HG02870 (cell line): ENCODE measurements around the gene B3GNT2.
"Not testable (repeated sequence)": the region's sequence is repeated elsewhere in the genome, so short reads cannot be mapped to it uniquely, and the experiment has no call there.

Source experiments
- ATAC-seq: cut with Tn5 transposase; IDR thresholded peaks from one replicate; pipeline ENCODE4 v1.9.1; 2021; ENCODE audit warnings: mild to moderate bottlenecking, moderate library complexity; ENCODE audit not compliant: unreplicated experiment

Gene B3GNT2

DNA sequence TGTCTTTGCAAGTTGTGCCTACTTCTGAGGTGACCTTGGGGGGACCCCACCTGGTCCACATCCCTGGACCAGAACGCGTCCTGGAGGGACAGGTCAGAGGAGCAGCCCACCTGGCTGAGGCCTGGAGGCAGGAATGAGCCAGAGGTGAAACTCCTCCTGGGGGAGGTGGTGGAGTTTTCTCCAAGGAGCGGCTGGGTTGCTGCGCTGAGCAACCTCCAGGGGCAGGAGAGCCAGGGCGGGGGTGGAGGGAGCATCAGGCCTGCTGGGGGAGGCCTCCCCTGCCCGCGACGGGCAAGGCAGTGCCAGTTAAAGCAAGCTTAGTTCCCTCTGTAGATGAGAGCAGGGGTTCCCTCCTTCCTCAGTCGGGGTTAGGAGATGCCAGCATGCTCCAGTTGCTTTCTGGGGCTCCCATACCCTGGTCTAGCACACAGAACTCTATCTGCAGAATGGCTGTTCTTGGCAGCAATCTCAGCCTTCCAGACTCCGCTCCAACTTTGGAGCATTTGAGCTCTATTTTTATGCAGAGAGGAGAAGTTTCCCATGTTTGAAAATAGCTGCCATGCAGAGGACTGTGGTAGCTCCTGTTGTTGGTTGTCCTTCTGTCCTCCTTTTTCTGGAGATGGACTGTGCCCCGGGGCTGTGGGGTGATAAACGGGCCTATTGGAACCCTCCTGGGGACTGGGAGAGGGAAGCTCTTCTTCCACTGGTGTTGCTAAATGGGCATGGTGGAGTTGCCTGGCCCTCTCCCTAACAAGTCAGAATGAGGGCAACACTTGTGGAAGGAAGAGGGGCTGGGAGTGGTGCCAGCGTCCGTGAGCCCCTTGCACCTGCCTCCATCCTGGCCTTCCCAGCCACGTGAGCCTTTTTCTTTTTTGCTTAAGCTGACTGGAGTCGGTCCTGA is 39.1 kb downstream of the B3GNT2 start:
- ATAC-seq: no peak

DNA sequence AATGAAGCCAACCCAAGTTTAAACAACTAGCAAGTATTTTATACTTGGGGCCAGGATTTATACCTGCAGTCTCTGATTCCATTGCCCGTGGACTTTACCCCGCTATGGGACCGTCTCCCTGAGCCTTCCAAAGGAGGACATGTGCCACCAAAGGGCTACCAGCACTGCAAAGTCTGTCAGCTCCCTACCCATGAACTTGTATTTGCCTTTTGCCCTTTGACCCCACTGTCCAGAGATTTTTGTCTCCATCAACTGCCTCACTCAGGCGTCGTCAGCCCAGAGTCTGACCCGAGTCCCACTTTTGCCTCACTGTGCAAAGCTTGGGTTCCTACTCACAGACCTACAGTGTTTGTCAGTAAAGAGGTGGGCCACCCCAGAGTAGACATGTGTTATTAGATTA is 40.6 kb downstream of the B3GNT2 start:
- no peak for ATAC-seq

DNA sequence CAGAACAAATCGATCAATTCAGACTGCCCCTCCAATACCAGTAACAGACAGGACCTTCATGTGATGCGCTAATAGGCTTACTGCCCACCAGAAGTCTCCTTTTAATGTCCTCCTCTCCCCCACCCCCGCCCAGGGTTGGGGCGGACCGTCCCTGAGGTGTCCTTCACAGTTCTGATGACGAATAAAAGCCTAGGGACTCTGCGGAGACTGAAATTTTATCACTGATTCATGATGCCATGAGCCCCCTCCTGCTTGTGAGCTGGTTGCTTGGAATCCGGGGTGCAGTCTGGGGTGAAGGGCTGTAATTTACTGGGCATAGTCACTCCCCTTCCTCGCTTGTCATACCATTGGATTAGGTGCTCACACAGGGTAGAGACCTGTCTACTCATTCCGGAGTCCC is 42.3 kb downstream of the B3GNT2 start:
- no peak for ATAC-seq

DNA sequence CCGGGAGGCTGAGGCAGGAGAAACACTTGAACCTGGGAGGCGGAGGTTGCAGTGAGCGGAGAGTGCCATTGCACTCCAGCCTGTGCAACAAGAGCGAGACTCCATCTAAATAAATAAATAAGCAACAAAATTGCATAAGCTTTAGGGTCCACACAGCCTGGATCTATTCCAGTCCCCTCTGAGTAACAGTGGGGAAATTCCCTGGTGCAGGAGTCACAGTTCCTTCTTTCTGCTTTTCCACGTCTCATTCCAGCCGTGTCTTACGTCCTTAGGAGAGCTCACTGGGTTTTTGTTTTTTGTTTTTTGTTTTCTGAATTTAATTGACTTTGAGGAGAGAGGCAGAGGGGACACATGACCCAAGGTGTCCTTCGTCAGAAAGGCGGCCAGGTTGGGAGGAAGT is 44.6 kb downstream of the B3GNT2 start:
- no peak for ATAC-seq

DNA sequence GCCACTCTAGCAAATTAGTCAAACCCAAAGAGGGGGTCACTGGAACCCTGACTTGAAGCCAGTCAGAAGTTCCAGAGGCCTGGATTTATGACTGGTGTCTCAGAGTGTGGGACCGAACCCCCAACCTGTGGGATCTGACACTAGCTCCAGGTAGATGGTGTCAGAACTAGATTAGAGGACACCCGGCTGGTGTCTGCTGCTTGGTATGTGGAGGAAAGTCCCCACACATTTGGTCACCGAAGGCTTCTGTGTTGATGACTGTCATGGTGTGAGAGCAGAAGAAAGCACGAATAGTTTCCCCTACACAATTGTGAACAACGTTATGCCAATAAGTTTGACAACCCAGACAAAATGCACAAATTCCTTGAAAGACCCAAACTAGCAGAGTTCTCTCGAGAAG is 48.1 kb downstream of the B3GNT2 start:
- no peak for ATAC-seq

DNA sequence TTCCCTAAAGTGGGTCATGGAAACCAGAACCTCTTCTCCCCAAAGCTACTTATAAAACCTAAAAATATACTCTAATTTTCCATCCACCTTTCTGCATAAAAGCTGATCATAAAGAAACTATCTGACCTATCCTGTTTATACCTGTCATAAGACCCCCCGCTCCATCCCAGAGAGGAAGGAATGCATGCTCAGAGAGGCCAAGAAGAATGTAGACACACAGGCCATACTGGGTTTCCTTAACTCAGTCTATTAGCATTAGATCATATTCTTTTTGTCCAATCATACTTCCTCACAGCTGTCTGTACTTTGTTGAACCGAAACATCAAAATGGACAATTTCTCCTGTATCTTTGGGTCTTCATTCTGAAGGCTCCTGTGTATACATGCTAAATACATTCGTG is 52.3 kb downstream of the B3GNT2 start:
- no peak for ATAC-seq

DNA sequence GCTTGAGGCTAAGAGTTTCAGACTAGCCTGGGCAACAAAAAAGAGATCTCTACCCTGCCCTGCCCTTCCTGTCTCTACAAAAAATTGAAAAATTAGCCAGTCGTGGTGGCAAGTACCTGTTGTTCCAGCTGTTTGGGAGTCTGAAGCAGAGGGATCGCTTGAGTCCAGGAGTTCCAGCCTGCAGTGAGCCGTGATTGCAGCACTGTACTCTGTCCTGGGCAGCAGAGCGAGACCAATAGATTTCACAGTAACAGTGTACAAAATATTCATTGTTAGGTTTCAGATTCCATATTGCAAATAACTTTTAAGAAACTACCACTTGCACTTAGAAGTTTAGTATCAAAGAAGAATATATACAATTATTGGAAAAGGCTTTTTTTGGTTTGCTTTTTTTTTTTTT is 54.3 kb downstream of the B3GNT2 start:
- no peak for ATAC-seq

DNA sequence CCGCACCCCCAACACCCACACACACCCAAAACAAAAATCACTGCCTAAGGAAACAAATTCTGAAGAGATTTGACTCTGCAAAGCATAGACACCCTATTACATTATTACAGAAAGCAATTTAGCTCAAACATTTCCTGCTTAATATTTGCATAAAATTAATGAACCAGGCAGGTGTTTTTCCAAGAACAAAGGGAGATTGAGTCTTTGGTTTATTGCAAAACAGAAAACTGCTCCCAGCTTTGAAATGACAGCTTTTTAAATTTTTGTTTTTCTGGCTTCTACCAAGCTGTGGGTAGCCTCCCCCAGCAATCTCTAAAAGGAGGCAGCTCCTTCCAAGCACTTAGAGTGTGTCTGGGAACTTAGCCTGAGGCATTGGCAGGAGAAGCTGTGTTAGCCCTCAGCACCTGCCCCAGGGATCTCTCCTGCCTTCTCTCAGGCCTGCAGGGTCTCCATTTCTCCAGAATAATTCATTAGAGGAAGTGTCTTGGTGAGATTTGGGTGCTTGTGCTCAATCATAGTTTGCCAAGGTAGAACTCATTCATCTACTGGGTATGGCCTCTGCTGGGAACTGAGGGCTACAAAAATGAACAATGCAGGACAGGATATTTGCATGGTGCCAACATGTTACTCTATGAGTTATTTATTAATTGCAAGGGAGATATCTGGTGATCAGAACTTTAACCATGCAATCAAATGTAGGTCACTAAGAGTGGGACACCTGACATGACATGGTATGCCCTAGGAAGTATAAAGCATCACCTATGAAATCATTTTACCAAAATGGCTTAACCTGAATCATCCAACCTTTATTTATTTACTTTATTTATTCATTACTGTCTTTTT is 58.7 kb downstream of the B3GNT2 start:
- ATAC-seq: no peak

DNA sequence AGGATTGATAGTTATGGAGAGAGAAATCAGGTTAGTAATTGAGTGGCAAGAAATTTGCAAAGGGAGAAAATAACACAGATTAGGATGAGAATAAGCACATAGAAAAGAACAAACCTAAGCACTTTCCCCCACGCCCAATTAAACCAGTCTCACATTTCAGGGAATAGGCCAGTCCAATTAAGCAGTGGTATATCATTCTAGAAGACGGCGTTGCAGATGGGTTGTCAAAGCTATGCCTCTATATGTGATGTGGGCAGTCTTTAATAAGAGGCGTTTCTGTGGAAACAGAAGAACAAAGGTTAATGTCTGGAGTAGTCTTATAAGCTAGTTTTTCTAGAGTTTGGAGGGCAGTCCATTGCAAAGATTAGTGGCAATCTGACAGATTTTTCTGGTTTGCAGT is 61.6 kb downstream of the B3GNT2 start:
- no peak for ATAC-seq

DNA sequence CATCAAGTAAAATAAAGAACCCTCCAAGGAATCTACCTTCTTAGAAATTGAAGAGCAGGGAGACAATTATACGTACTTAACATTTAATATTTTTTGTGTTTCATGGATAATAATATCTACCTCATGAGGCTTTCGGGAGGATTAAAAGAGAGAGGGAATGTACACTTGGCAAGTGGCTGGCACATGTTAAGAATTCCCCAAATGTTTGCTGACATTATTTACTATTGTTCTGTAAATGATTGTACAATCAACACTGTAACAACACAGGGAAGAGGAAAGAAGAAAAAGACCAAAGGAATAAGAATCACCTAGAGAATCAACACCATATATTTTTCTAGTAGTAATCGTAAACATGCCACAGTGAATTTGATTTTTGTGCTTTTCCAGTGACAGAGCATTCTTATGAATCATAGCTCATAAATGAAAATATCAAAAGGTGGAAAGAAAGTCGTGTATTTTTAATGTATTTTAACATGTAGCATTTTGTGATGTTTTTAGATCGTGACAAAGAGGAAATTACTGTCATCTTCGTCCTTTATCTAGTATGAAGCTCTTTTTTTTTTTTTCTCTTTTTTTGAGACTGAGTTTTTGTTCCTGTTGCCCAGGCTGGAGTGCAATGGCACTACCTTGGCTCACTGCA is 67.3 kb downstream of the B3GNT2 start:
- no peak for ATAC-seq

DNA sequence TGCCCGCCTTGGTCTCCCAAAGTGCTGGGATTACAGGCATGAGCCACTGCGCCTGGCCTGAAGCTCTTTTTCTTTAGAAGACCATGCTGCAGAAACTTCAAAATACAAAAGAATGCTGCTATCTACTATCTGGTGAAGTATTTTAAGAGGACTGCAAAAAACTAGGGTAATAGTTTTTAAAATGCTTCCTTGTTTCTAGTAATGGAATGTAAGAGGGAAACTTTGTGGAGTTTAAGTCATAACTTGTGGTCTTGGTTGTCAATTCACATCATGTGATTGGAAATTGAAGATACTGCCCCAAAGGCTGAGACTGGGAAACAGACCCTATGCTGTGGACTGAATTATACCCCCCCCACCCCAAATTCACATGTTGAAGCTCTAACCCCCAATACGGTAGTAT is 68.3 kb downstream of the B3GNT2 start:
- ATAC-seq: no peak

DNA sequence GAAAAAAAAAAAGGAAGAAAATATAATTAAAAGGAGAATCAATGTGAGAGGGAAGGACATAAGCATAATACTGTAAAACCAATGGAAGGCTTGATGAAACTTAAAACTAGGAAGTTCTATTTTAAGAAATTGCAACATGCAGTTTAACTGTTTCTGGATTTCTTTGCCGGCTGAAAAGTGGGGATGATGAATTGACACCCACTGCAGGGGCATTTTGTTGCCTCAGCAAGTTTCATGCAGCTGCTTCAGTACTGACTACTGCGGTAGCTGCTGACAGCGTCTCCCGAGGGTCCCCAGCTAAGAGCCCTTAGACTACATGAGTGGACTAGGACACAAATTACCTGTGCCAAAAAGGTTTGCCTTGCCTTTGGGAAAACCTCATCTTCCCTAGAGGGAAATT is 69.2 kb downstream of the B3GNT2 start:
- ATAC-seq: no peak

DNA sequence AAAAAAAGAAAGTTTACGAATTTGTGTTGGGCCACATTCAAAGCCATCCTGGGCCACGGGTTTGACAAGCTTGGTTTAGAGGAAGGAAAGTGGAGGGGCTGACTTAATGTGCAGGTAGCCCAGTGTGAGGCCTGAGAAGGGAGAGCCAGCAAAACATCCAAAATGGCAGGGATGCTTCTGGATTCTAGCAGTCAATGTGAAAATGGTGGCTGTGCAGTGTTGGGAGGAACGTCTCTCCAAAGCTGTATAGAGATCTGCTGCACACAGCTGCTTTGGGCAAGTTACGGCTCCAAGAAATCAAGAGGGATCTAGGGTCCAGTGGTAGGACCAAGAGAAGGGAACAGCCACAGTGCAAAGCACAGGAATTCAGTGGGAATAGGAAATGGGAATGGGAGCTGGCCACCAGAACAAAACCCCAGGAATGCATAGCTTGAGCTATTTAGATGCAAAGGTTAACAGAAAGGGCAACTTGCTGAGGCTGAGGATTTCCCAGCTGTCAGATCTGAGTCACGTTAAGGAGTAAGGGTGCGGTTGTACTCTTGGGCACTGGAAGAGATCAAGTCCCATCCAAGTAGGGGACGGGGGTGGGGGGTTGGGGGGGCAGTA is 70.6 kb downstream of the B3GNT2 start:
- no peak for ATAC-seq

DNA sequence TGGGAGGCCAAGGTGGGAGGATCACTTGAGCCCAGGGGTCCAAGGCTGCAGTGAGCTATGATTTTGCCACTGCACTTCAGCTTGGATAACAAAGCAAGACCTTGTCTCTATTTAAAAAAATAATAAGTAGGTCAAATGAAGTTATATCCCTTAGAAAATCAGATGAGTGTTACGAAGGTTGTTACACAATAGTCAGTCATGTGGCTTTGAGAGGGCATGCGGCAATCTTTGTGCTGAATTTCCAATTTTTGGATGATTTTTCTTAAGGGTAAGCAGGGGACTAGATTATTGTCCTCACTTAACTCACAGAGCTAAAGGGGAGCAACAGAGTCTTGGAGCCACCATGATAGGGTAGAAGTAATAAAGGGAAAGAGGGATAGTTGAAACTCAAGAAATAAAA is 71.8 kb downstream of the B3GNT2 start:
- ATAC-seq: no peak

DNA sequence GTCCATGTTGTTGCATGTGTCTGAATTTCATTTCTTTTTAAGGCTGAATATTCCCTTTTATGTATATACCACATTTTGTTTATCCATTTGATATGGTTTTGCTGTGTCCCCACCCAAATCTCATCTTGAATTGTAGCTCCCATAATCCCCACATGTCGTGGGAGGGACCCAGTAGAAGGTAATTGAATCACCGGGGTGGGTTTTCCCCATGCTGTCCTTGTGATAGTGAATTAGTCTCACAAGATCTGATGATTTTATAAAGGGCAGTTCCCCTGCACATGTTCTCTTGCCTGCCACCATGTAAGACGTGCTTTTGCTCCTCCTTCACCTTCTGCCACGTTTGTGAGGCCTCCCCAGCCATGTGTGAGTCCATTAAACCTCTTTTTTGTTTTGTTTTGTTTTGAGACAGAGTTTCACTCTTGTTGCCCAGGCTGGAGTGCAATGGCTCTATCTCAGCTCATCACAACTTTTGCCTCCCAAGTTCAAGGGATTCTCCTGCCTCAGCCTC is 72.8 kb downstream of the B3GNT2 start:
- ATAC-seq: not testable (repeated sequence)

DNA sequence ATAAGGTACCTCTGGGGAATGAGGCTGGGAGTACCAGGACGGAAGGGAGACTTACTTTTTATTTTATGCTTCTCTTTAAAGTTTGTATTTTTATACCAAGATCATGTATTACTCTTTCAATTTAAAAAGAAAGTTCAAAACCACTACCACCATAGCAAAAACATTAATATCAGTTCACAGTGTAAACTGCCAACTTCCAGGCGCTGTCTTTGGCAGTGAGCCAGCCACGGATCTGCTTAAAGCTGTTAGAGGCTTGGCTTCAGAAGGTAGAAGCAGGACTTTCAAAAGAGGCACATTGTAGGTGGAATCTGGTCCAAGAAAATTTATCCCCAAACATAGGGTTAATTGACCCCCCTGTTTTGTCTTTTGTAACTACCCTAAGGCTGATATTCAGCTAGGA is 74.8 kb downstream of the B3GNT2 start:
- ATAC-seq: no peak
